B cell (primary cell): ENCODE measurements around the gene HSPA12A. TPM values are rescaled to one million over a fixed set of nuclear protein-coding genes. Genes with fewer than 3 reads are reported as not detected.

Source experiments
- ATAC-seq: fragments of 200-7000 bp; cut with Tn5 transposase; one replicate; pipeline ENCODE4 v1.10.0; 2021; ENCODE audit warnings: low read depth, mild to moderate bottlenecking, moderate number of reproducible peaks, moderate library complexity
- CTCF ChIA-PET: fragments of 350-600 bp; sonication (Branson Sonifier 250); formaldehyde crosslinking; loops from one replicate; lab custom pipeline; 2021; ENCODE audit warnings: antibody characterized with exemption, inconsistent platforms; lab: Charles Lee
- POLR2A ChIA-PET: fragments of 350-600 bp; sonication (Branson Sonifier 250); formaldehyde crosslinking; loops from one replicate; lab custom pipeline; 2021; ENCODE audit warnings: antibody characterized with exemption; lab: Charles Lee
- DNase-seq: peaks from one replicate; pipeline ENCODE4 v3.0.0; 2013
- H2AFZ ChIP-seq: 2 replicates; pipeline ENCODE4 v1.6.1; 2012; ENCODE audit warnings: mild to moderate bottlenecking, low read depth, low read length; ENCODE audit not compliant: insufficient read depth, poor library complexity, severe bottlenecking
- H3K27ac ChIP-seq, 2 donors: 1 replicate in 1 of 2; 2 replicates in 1 of 2; pipeline ENCODE4 v1.5.1; 2012 to 2013; ENCODE audit warnings: low read length in 2 of 2, mild to moderate bottlenecking in 2 of 2, moderate library complexity in 1 of 2
- H3K27me3 ChIP-seq, 4 experiments: fragments of 200-600 bp in 1 of 4; sonication (generic) in 1 of 4; replicated peaks in 1 of 4; 1 replicate in 2 of 4; 2 replicates in 2 of 4; pipeline versions ENCODE4 v1.6.1 to v1.7.0; 2013 to 2016; ENCODE audit warnings: low read length in 3 of 4, mild to moderate bottlenecking in 2 of 4, mixed read lengths in 1 of 4, moderate library complexity in 1 of 4; ENCODE audit not compliant: insufficient read depth in 4 of 4, control insufficient read depth in 3 of 4; ENCODE audit errors: control extremely low read depth in 1 of 4
- H3K36me3 ChIP-seq, 2 experiments: replicated peaks in 1 of 2; 1 replicate in 1 of 2; 2 replicates in 1 of 2; pipeline versions ENCODE4 v1.6.1 to v1.7.1; 2013; ENCODE audit warnings: low read length in 1 of 2; ENCODE audit not compliant: insufficient read depth in 2 of 2, control insufficient read depth in 1 of 2; ENCODE audit errors: control extremely low read depth in 1 of 2, extremely low read depth in 1 of 2
- H3K4me1 ChIP-seq, 2 donors: fragments of 200-600 bp in 1 of 2; sonication (generic) in 1 of 2; 1 replicate in 1 of 2; 2 replicates in 1 of 2; pipeline versions ENCODE4 v1.5.1 to v1.6.1; 2013 to 2017; ENCODE audit warnings: low read length in 2 of 2; ENCODE audit not compliant: control insufficient read depth in 2 of 2, insufficient read depth in 2 of 2
- H3K4me2 ChIP-seq: replicated peaks from 2 replicates; pipeline ENCODE3; 2012; ENCODE audit warnings: mild to moderate bottlenecking, low read depth, low read length; ENCODE audit not compliant: poor library complexity, severe bottlenecking
- H3K4me3 ChIP-seq, 5 experiments: fragments of 200-600 bp in 1 of 5; sonication (generic) in 1 of 5; 1 replicate in 3 of 5; 2 replicates in 2 of 5; pipeline versions ENCODE4 v1.5.1 to v1.7.0; 2011 to 2016; ENCODE audit warnings: low read length in 4 of 5, mild to moderate bottlenecking in 4 of 5, low read depth in 2 of 5, control low read depth in 1 of 5, moderate library complexity in 1 of 5; ENCODE audit not compliant: insufficient read depth in 1 of 5; ENCODE audit errors: control extremely low read depth in 1 of 5, extremely low read depth in 1 of 5
- H3K79me2 ChIP-seq: fragments of 200-600 bp; sonication (generic); one replicate; pipeline ENCODE4 v1.6.0; 2016; ENCODE audit warnings: low read length; ENCODE audit not compliant: control insufficient read depth, insufficient read depth
- H3K9ac ChIP-seq: fragments of 200-600 bp; sonication (generic); 2 replicates; pipeline ENCODE4 v1.6.1; 2017; ENCODE audit warnings: mild to moderate bottlenecking, low read length, moderate library complexity
- H3K9me3 ChIP-seq, 3 donors: one replicate each; pipeline versions ENCODE4 v1.6.1 to v1.7.1; 2013; ENCODE audit warnings: low read length in 2 of 3; ENCODE audit not compliant: control insufficient read depth in 2 of 3, insufficient read depth in 1 of 3; ENCODE audit errors: control extremely low read depth in 1 of 3
- H4K20me1 ChIP-seq: 2 replicates; pipeline ENCODE4 v1.6.0; 2012; ENCODE audit warnings: mild to moderate bottlenecking, low read length; ENCODE audit not compliant: insufficient read depth, control insufficient read depth, poor library complexity, severe bottlenecking
- H3K27ac Mint-ChIP-seq: one replicate; pipeline ENCODE4 v1.8.0; 2021; ENCODE audit warnings: mixed read lengths
- H3K27me3 Mint-ChIP-seq: one replicate; pipeline ENCODE4 v1.8.0; 2021; ENCODE audit warnings: mixed read lengths
- H3K4me1 Mint-ChIP-seq: one replicate; pipeline ENCODE4 v1.8.0; 2021; ENCODE audit warnings: mixed read lengths
- H3K4me3 Mint-ChIP-seq: one replicate; pipeline ENCODE4 v1.8.0; 2021; ENCODE audit warnings: mixed read lengths
- H3K9me3 Mint-ChIP-seq: one replicate; pipeline ENCODE4 v1.8.0; 2022; ENCODE audit warnings: mixed read lengths; ENCODE audit not compliant: insufficient read depth
- CTCF ChIP-seq: fragments of 200-600 bp; IDR thresholded peaks from one replicate; pipeline ENCODE4 v1.8.0; 2022; ENCODE audit warnings: antibody characterized with exemption, mild to moderate bottlenecking
- EZH2 ChIP-seq: IDR thresholded peaks from 2 replicates; pipeline ENCODE4 v1.6.1; 2012; ENCODE audit warnings: borderline replicate concordance, low read depth, mild to moderate bottlenecking, moderate library complexity, low read length; ENCODE audit not compliant: insufficient read depth, poor library complexity, severe bottlenecking
- WGBS: methylation state at CpG from one replicate; pipeline ENCODE4 v1.1.5; 2013; ENCODE audit warnings: missing lambda C conversion rate; ENCODE audit not compliant: insufficient coverage; 5-methylcytosine and 5-hydroxymethylcytosine counted together
- intact Hi-C: fragments of 100-400 bp; cut with micrococcal nuclease; formaldehyde crosslinking; loops from one replicate; pipeline ENCODE4 v1.10.0; 2022
- polyA plus RNA-seq: library from polyadenylated mRNA; depleted of rRNA; stranded (reverse); fragments of >200 nt; gene quantifications from 2 replicates; pipeline ENCODE4 v1.2.3, GENCODE V29; 2012
- total RNA-seq, 2 donors: library from RNA; stranded (reverse); fragments of 120-200 nt in 1 of 2; gene quantifications; 1 replicate in 1 of 2; 2 replicates in 1 of 2; pipeline versions ENCODE4 v1.2.3 to v1.2.4, GENCODE V29; 2013 to 2022

The HSPA12A gene
- total and polyA plus RNA-seq, 2 donors (not counting 1 experiment from before 2014, with no cell fraction given), result 2.1 to 17.7 TPM

- H2AFZ ChIP-seq, result no peak overlapping the region
- H3K4me1 Mint-ChIP-seq, result no peaks in the 10 kb centered on the region
- no peak overlapping the region for H3K4me3 Mint-ChIP-seq
- no peak for DNase-seq
- ATAC-seq, result no peak
- H3K4me3 ChIP-seq, result no peak overlapping the region
- no peaks in the 10 kb centered on the region for H4K20me1 ChIP-seq
- no peak overlapping the region for H3K4me2 ChIP-seq
- H3K27me3 ChIP-seq, result no peaks in the 10 kb centered on the region
- H3K4me1 ChIP-seq, result no peaks in the 10 kb centered on the region
- ChIA-PET CTCF (no interaction called here), POLR2A (no interaction called here)
- WGBS, result 81% methylated on average over 7 of the region's 7 CpGs
- no peak overlapping the region for H3K27ac ChIP-seq
- no peaks in the 10 kb centered on the region for H3K9me3 Mint-ChIP-seq
- H3K9me3 ChIP-seq, result peaks cover 0 to 5% (median 0%) of the 10 kb centered on the region in 3 donors
- H3K79me2 ChIP-seq, result no peaks in the 10 kb centered on the region
- H3K27ac Mint-ChIP-seq, result no peak overlapping the region
- intact Hi-C loops, result no loop called here
- no peaks in the 10 kb centered on the region for H3K36me3 ChIP-seq
- H3K9ac ChIP-seq, result no peak overlapping the region
- peaks cover 7% of the 10 kb centered on the region for H3K27me3 Mint-ChIP-seq
- TF ChIP-seq CTCF, result no peak
- TF ChIP-seq EZH2, result no peak
Observed at GRCh38 chr10:116720668-116721546, 21.5 kb downstream of the HSPA12A start.

GRCh38 chr10:116720241-116720643, 22.1 kb downstream of the HSPA12A start:
- no peaks in the 10 kb centered on the region for H3K4me1 Mint-ChIP-seq
- 79% methylated on average over 7 of the region's 7 CpGs for WGBS
- intact Hi-C loops, result no loop called here

More at GRCh38 chr10:116720241-116720643, 22.1 kb downstream of the HSPA12A start:
- no peak overlapping the region for H3K4me2 ChIP-seq
- no peaks in the 10 kb centered on the region for H4K20me1 ChIP-seq
- TF ChIP-seq EZH2 (no peak), CTCF (no peak)
- no peaks in the 10 kb centered on the region for H3K27me3 ChIP-seq
- ChIA-PET POLR2A (no interaction called here), CTCF (no interaction called here)
- H3K27ac ChIP-seq, result no peak overlapping the region
- H3K27me3 Mint-ChIP-seq, result peaks cover 7% of the 10 kb centered on the region
- DNase-seq (no peak), ATAC-seq (no peak)
- no peaks in the 10 kb centered on the region for H3K79me2 ChIP-seq
- no peaks in the 10 kb centered on the region for H3K4me1 ChIP-seq
- no peaks in the 10 kb centered on the region for H3K9me3 Mint-ChIP-seq
- no peak overlapping the region for H3K9ac ChIP-seq
- H3K27ac Mint-ChIP-seq, result no peak overlapping the region
- H2AFZ ChIP-seq, result no peak overlapping the region
- no peaks in the 10 kb centered on the region for H3K36me3 ChIP-seq
- no peak overlapping the region for H3K4me3 Mint-ChIP-seq
- no peak overlapping the region for H3K4me3 ChIP-seq
- peaks cover 0 to 5% (median 0%) of the 10 kb centered on the region in 3 donors for H3K9me3 ChIP-seq
